ENCODE measurements around the gene SMYD3. TPM values are rescaled to one million over a fixed set of nuclear protein-coding genes. Genes with fewer than 3 reads are reported as not detected.

Gene SMYD3
- total RNA-seq, 1 experiment from 2014 or later = 29.6 TPM

DNA sequence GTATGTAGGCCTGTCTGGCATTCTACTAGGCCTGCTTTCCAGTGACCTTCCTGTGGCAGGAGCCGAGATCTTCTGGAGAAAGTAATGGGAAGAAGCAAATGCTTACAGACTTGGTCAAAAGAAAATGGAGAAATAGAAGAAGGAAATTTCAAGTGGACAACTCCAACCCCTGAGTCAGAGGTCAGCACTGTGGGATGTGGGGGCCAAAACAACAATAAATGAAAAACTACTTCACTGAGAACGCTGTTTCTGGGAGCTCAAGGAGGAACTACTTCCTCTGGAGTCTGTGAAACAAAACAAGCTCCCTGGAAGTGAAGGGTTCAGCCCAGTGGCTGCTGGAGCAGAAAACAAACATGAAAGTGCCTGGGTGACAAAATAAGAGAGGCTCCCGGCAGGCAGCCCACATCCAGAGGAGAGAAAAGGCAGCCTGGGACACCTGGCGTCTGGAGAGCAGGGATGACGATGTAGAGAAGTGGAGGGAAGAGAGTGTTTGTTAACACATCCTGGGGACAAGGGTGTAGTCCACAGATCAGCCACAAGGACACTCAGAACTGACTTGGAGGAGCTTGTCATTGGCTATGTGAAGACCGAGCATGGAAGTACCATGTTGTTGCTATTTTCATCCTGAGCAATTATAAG is 355.2 kb downstream of the SMYD3 start:
- no peak overlapping the region for H3K27ac ChIP-seq
- ChIA-PET POLR2A (ENCODE audit: unreplicated experiment) (no interaction called here), CTCF (no interaction called here)

DNA sequence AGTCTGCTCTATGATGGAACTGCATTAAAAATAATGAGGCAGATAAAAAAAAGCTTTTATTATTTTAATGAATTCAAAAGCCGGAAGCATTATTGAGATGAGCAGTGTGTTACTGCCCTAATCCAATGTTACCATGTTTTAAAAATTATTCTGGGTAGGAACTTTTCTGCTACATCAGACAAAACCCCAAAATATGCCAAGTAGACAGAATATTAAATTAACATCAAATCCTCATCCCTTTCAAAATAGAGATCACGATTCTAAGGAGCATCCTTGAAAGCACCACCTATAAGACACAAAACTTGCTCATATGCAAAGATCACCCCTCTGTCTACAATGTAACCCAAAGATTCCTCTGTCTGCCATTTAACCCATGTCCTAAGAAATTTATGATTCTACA is 357.5 kb downstream of the SMYD3 start:
- Histone ChIP-seq H3K9me3 (ENCODE audit: insufficient read depth, low read depth) (no peaks in the 10 kb centered on the region), H3K27ac (no peak overlapping the region), H3K79me2 (ENCODE audit: low read depth) (no peaks in the 10 kb centered on the region), H3K4me3 (no peak overlapping the region), H3F3A (ENCODE audit: insufficient read depth, low read depth) (no peaks in the 10 kb centered on the region), H3K36me3 (ENCODE audit: low read depth) (no peaks in the 10 kb centered on the region), H3K4me1 (replicated peaks; ENCODE audit: insufficient read depth) (no peaks in the 10 kb centered on the region), H3K4me2 (no peak overlapping the region), H4K20me1 (ENCODE audit: insufficient read depth) (no peaks in the 10 kb centered on the region), H3K27me3 (ENCODE audit: insufficient read depth, low read depth) (no peaks in the 10 kb centered on the region), H2AFZ (no peak overlapping the region), H3K9me2 (ENCODE audit: insufficient read depth) (no peaks in the 10 kb centered on the region)
- POLR2A ChIA-PET (ENCODE audit: unreplicated experiment) = no interaction called here
- CTCF ChIA-PET = no interaction called here
- no peak for DNase-seq
- intact Hi-C loops (cut with micrococcal nuclease; ENCODE audit: unreplicated experiment) = no loop called here
- BruUV-seq (replicated peaks) = no TSS peak
- no peak for TF ChIP-seq CTCF (conservative IDR thresholded peaks at IDR 0.05)
- no peak for TF ChIP-seq EZH2 (IDR thresholded peaks at IDR 0.05; ENCODE audit: low read depth)

More for the DNA sequence above, 355.2 kb downstream of the SMYD3 start:
- TF ChIP-seq CTCF (conservative IDR thresholded peaks at IDR 0.05) = no peak
- no peaks in the 10 kb centered on the region for H3F3A ChIP-seq (ENCODE audit: insufficient read depth, low read depth)
- no TSS peak for BruUV-seq (replicated peaks)
- no peaks in the 10 kb centered on the region for H3K4me1 ChIP-seq (replicated peaks; ENCODE audit: insufficient read depth)
- H3K9me2 ChIP-seq (ENCODE audit: insufficient read depth) = no peaks in the 10 kb centered on the region
- no peaks in the 10 kb centered on the region for H3K9me3 ChIP-seq (ENCODE audit: insufficient read depth, low read depth)
- no peak overlapping the region for H3K4me3 ChIP-seq
- intact Hi-C loops (cut with micrococcal nuclease; ENCODE audit: unreplicated experiment) = no loop called here
- no peak overlapping the region for H2AFZ ChIP-seq
- no peaks in the 10 kb centered on the region for H3K36me3 ChIP-seq (ENCODE audit: low read depth)
- no peaks in the 10 kb centered on the region for H3K79me2 ChIP-seq (ENCODE audit: low read depth)
- H4K20me1 ChIP-seq (ENCODE audit: insufficient read depth) = no peaks in the 10 kb centered on the region
- no peak for DNase-seq
- H3K27me3 ChIP-seq (ENCODE audit: insufficient read depth, low read depth) = no peaks in the 10 kb centered on the region
- no peak overlapping the region for H3K4me2 ChIP-seq

GRCh38 chr1:246147524-246148461 is 359.3 kb downstream of the SMYD3 start:
- Histone ChIP-seq H2AFZ (no peak overlapping the region), H4K20me1 (ENCODE audit: insufficient read depth) (no peaks in the 10 kb centered on the region), H3K9me2 (ENCODE audit: insufficient read depth) (no peaks in the 10 kb centered on the region), H3K4me2 (no peak overlapping the region), H3K36me3 (ENCODE audit: low read depth) (no peaks in the 10 kb centered on the region), H3K4me3 (no peak overlapping the region), H3K9me3 (ENCODE audit: insufficient read depth, low read depth) (no peaks in the 10 kb centered on the region), H3K27ac (no peak overlapping the region), H3F3A (ENCODE audit: insufficient read depth, low read depth) (no peaks in the 10 kb centered on the region), H3K79me2 (ENCODE audit: low read depth) (no peaks in the 10 kb centered on the region), H3K4me1 (replicated peaks; ENCODE audit: insufficient read depth) (no peaks in the 10 kb centered on the region), H3K27me3 (ENCODE audit: insufficient read depth, low read depth) (no peaks in the 10 kb centered on the region)
- intact Hi-C loops (cut with micrococcal nuclease; ENCODE audit: unreplicated experiment) = no loop called here
- BruUV-seq (replicated peaks) = no TSS peak
- DNase-seq = no peak
- ChIA-PET POLR2A (ENCODE audit: unreplicated experiment) (no interaction called here), CTCF (no interaction called here)
- TF ChIP-seq CTCF (conservative IDR thresholded peaks at IDR 0.05) (no peak), EZH2 (IDR thresholded peaks at IDR 0.05; ENCODE audit: low read depth) (no peak)
